DND-41 (cell line): ENCODE measurements around the gene DDX27.

Experiments
- ATAC-seq: fragments of 200-7000 bp; cut with Tn5 transposase; 3 replicates; pipeline ENCODE4 v1.9.1; 2021; ENCODE audit warnings: low read depth; ENCODE audit not compliant: insufficient read depth
- DNase-seq: peaks from one replicate; pipeline ENCODE4 v3.0.0-alpha.2; 2020
- H2AFZ ChIP-seq: 2 replicates; pipeline ENCODE4 v1.6.0; 2012; ENCODE audit warnings: low read depth, low read length
- H3K27ac ChIP-seq: 2 replicates; pipeline ENCODE4 v1.5.1; 2012; ENCODE audit warnings: low read length, inconsistent platforms
- H3K27me3 ChIP-seq: fragments of 200-600 bp; sonication (generic); 2 replicates; pipeline ENCODE4 v1.6.0; 2012; ENCODE audit warnings: low read length, mild to moderate bottlenecking, inconsistent platforms; ENCODE audit not compliant: insufficient read depth, poor library complexity
- H3K36me3 ChIP-seq: 2 replicates; pipeline ENCODE4 v1.5.1; 2012; ENCODE audit warnings: low read length, inconsistent platforms; ENCODE audit not compliant: insufficient read depth
- H3K4me1 ChIP-seq: 2 replicates; pipeline ENCODE4 v1.5.1; 2012; ENCODE audit warnings: mild to moderate bottlenecking, low read length; ENCODE audit not compliant: insufficient read depth
- H3K4me2 ChIP-seq: 2 replicates; pipeline ENCODE4 v1.6.0; 2012; ENCODE audit warnings: mild to moderate bottlenecking, moderate library complexity, low read length, inconsistent platforms; ENCODE audit not compliant: insufficient read depth
- H3K4me3 ChIP-seq, 2 experiments: fragments of 200-600 bp in 1 of 2; shearing (Covaris generic) in 1 of 2; 2 replicates each; pipeline ENCODE4 v1.5.1; 2012 to 2016; ENCODE audit warnings: inconsistent platforms in 2 of 2, low read length in 2 of 2, mild to moderate bottlenecking in 2 of 2, low read depth in 1 of 2, moderate library complexity in 1 of 2
- H3K79me2 ChIP-seq: 2 replicates; pipeline ENCODE4 v1.6.0; 2012; ENCODE audit warnings: low read length, inconsistent platforms; ENCODE audit not compliant: insufficient read depth
- H3K9ac ChIP-seq: 2 replicates; pipeline ENCODE4 v1.6.0; 2012; ENCODE audit warnings: low read depth, mild to moderate bottlenecking, inconsistent platforms, low read length, moderate library complexity
- H3K9me3 ChIP-seq: 2 replicates; pipeline ENCODE4 v1.5.1; 2012; ENCODE audit warnings: low read length, moderate library complexity, mild to moderate bottlenecking, inconsistent platforms; ENCODE audit not compliant: insufficient read depth, severe bottlenecking
- H4K20me1 ChIP-seq: 2 replicates; pipeline ENCODE4 v1.6.0; 2012; ENCODE audit warnings: low read length; ENCODE audit not compliant: insufficient read depth
- CTCF ChIP-seq: IDR thresholded peaks from 2 replicates; pipeline ENCODE4 v1.5.1; 2012; ENCODE audit warnings: borderline replicate concordance, low read length, moderate library complexity, mild to moderate bottlenecking; ENCODE audit not compliant: poor library complexity, severe bottlenecking; ENCODE audit errors: extremely low read depth
- EZH2 ChIP-seq: IDR thresholded peaks from 3 replicates; pipeline ENCODE4 v1.6.1; 2012; ENCODE audit warnings: borderline replicate concordance, low read depth, mild to moderate bottlenecking, moderate library complexity, low read length, inconsistent platforms; ENCODE audit not compliant: severe bottlenecking

Gene DDX27

GRCh38 chr20:49268600-49269365 is 49.6 kb downstream of the DDX27 start:
- peaks cover 33% of the 10 kb centered on the region; the same call in 1 of the 2 replicates for H4K20me1 ChIP-seq
- peaks cover 75% of the 10 kb centered on the region for H3K79me2 ChIP-seq
- DNase-seq (no peak), ATAC-seq (no peak)
- peak overlapping the region; percentile 36; the same call in 1 of the 2 replicates for H3K4me2 ChIP-seq
- H3K9me3 ChIP-seq, result no peaks in the 10 kb centered on the region
- peaks cover 34% of the 10 kb centered on the region for H3K4me1 ChIP-seq
- no peaks in the 10 kb centered on the region for H3K27me3 ChIP-seq
- H3K36me3 ChIP-seq, result peaks cover 83% of the 10 kb centered on the region
- TF ChIP-seq EZH2 (no peak), CTCF (no peak)
- H2AFZ ChIP-seq, result no peak overlapping the region
- H3K4me3 ChIP-seq, result peak overlapping the region in 1 of 2 experiments; percentile 6; a peak in 2 of 4 replicates
- no peak overlapping the region for H3K9ac ChIP-seq
- no peak overlapping the region for H3K27ac ChIP-seq

DNA sequence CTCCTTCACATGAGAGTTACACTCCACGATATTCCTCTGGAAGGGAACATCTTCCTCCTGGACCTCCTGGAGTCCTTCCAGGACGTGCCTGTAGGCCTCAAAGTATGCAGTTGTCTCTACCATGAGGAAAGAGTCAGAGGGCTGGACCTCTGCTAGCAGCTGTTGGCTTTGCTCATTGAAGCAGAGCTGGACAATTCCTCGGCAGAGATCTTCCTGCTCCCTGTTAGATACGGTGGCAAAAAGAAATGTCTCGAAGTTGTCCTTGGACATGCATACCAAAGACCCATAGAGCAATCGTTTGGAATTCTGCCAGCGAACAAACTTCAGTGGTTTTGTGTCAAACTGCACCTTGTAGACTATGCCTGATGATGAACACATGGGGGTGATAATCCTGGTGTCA is 51.0 kb downstream of the DDX27 start:
- Histone ChIP-seq H2AFZ (no peak overlapping the region), H3K79me2 (peaks cover 80% of the 10 kb centered on the region), H3K27me3 (no peaks in the 10 kb centered on the region), H3K4me3 (no peak overlapping the region), H4K20me1 (peaks cover 33% of the 10 kb centered on the region; the same call in 1 of the 2 replicates), H3K4me2 (peak overlapping the region; percentile 27; the same call in 1 of the 2 replicates), H3K4me1 (peaks cover 35% of the 10 kb centered on the region), H3K36me3 (peaks cover 76% of the 10 kb centered on the region), H3K9ac (no peak overlapping the region), H3K27ac (no peak overlapping the region), H3K9me3 (no peaks in the 10 kb centered on the region)
- no peak for DNase-seq
- ATAC-seq, result no peak
- no peak for TF ChIP-seq CTCF
- TF ChIP-seq EZH2, result no peak

- ATAC-seq (no peak), DNase-seq (no peak)
- peak overlapping the region; percentile 27; the same call in 1 of the 2 replicates for H3K4me2 ChIP-seq
- peaks cover 81% of the 10 kb centered on the region for H3K79me2 ChIP-seq
- H3K36me3 ChIP-seq, result peaks cover 75% of the 10 kb centered on the region
- H2AFZ ChIP-seq, result no peak overlapping the region
- H3K4me1 ChIP-seq, result peaks cover 41% of the 10 kb centered on the region
- H3K9ac ChIP-seq, result no peak overlapping the region
- peak overlapping the region; percentile 7; the same call in 1 of the 2 replicates for H3K27ac ChIP-seq
- H3K27me3 ChIP-seq, result no peaks in the 10 kb centered on the region
- no peak overlapping the region for H3K4me3 ChIP-seq
- no peaks in the 10 kb centered on the region for H3K9me3 ChIP-seq
- TF ChIP-seq CTCF, result no peak
- no peak for TF ChIP-seq EZH2
- H4K20me1 ChIP-seq, result peaks cover 31% of the 10 kb centered on the region; the same call in 1 of the 2 replicates
These were observed 51.5 kb downstream of the DDX27 start for GRCh38 chr20:49270736-49271135.
